Subcutaneous adipose tissue (tissue), 4 donors: ENCODE results near the gene FHAD1. TPM values are rescaled to one million over a fixed set of nuclear protein-coding genes. Genes with fewer than 3 reads are reported as not detected.

ENCODE experiments used
- total RNA-seq, 4 donors: library from RNA; depleted of rRNA; stranded (reverse); fragments of >200 nt; gene quantifications; one replicate each; pipeline ENCODE4 v1.1.0, GENCODE V29; 2016
- TF ChIP-seq, protein P1 (sequence below): fragments of 450-650 bp; IDR thresholded peaks from one replicate; pipeline ENCODE4 v1.5.1; 2016; ENCODE audit warnings: low read depth, mild to moderate bottlenecking, control low read depth, antibody characterized with exemption, moderate library complexity

FHAD1 gene
- total RNA-seq, 4 donors from 2014 or later, result 1.1 to 1.7 TPM; not detected in 2

DNA sequence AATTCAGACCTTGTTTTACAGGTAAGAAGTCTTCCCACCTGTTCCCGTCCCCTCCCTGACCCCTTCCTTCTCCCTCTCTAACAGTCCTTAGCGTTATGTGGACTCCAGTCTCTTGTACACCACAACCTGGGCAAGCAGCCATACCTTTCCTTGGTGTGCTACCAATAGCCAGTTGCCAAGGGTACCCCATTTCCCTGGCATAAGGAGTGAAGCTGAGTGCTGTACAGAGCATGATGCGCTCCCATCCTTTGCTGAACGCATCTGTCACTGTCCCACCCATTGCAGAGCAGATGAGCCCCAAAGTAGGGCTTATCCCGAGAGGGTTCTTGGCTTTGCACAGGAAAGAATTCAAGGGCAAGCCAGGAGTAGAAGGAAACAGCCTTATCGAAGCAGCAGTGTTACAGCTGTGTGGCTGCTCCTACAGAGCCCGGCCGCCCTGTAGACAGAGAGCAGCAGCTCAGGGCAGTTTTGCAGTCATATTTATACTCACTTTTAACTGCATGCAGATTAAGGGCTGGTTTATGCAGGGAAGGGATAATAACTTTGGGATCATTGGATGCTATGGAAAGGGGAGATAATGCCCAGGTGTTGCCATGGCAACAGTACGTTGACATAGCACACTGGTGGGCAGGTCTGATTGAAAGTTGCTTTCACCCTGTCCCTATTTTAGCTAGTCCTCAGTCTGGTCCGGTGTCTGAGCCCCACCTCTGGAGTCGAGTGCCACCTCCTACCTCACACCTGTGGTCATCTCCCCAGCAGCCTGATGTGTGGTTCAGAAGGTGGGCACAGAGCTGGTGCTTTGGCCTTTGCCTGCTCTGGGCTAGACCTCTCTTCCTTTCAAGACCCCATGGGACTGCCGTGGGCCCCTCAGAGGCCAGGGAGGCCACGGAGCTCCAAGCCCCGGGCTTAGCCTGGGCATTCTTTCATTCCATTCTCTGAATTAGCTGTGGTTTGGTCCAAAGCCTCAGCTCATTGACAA lies 5.1 kb downstream of the FHAD1 start:
- TF ChIP-seq, protein P1, sequence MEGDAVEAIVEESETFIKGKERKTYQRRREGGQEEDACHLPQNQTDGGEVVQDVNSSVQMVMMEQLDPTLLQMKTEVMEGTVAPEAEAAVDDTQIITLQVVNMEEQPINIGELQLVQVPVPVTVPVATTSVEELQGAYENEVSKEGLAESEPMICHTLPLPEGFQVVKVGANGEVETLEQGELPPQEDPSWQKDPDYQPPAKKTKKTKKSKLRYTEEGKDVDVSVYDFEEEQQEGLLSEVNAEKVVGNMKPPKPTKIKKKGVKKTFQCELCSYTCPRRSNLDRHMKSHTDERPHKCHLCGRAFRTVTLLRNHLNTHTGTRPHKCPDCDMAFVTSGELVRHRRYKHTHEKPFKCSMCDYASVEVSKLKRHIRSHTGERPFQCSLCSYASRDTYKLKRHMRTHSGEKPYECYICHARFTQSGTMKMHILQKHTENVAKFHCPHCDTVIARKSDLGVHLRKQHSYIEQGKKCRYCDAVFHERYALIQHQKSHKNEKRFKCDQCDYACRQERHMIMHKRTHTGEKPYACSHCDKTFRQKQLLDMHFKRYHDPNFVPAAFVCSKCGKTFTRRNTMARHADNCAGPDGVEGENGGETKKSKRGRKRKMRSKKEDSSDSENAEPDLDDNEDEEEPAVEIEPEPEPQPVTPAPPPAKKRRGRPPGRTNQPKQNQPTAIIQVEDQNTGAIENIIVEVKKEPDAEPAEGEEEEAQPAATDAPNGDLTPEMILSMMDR, result no peak

DNA sequence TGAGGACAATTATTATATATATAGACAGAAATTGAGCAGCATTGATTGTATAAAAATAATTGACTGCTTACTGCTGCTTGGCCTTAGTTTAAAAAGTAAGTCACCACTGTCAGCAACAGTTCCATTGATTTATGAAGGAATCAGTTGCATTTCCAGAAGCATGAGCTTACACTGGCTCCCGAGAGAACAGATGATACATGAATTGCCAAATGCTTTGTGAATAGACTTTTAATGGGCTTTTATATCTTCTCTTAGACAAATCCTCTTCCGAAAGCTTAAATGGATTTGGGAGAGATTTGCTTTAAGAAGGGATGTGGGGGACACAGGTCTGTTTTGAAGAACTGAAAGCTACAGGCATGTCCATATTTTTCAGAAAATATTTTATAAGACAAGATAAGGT lies 7.5 kb downstream of the FHAD1 start:
- TF ChIP-seq, protein P1, result no peak

DNA sequence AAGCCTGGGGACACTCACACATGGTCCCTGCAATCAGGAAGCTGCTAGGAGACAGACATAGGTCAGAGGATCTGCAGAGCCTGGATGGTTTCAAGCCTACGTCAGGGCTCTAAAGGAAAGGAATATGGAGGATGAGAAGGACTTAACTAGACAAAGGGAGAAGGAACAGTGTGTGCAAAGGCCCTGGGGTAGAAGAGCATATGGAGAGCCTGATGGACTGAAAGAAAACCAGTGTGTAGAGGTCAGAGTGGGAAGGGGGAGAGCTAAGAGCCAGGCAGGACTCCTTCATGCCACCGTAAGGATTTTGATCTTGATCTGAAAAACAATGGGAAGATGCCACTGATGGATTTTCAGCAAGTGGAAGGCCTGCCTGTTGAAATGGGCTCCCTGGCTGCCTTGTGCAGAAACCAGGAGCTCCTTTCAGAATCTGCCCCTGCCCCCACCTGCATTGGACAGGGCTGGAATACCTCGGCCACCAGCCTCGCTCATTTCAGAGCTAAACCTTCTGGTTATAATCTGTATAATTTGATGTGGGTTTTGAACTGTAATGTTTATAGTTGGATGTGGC lies 8.6 kb downstream of the FHAD1 start:
- TF ChIP-seq, protein P1, result no peak

DNA sequence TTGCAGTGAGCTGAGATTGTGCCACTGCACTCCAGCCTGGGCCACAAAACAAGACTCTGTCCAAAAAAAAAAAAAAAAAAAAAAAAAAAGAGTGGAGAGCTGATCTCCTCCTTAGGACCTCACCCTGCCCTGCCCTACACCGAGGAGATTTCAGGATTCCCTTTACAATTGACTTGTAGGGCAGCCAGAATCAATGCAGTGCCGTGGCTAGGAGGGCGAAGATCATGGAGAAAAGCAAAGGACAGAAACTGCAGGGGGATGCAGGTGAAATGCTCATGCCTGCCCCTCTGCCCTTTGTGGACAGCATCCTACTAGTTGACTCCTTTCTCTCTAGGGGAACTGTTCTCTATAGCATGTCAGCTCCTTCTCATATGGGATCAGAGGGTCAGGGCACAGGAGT lies 9.6 kb downstream of the FHAD1 start:
- TF ChIP-seq, protein P1, result no peak

DNA sequence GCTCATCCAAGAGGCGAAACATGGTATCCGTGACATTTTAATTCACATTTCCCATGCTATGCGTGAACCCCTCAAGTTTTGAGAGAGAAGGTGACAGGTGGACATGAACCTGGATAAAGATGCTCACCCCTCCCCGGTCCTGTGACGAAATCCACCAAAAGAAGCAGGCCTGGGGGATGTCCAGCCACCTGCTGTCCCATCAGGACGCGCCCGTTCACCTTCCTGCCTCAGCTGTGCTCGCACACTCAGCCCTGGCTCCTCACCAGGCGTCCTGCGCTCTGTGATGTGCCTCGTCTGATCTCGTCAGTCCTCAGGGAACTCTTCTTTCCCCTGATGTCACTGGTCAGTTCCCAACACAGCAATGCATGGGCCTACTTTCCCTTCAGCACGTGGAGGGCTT lies 10.3 kb downstream of the FHAD1 start:
- TF ChIP-seq, protein P1, result no peak

DNA sequence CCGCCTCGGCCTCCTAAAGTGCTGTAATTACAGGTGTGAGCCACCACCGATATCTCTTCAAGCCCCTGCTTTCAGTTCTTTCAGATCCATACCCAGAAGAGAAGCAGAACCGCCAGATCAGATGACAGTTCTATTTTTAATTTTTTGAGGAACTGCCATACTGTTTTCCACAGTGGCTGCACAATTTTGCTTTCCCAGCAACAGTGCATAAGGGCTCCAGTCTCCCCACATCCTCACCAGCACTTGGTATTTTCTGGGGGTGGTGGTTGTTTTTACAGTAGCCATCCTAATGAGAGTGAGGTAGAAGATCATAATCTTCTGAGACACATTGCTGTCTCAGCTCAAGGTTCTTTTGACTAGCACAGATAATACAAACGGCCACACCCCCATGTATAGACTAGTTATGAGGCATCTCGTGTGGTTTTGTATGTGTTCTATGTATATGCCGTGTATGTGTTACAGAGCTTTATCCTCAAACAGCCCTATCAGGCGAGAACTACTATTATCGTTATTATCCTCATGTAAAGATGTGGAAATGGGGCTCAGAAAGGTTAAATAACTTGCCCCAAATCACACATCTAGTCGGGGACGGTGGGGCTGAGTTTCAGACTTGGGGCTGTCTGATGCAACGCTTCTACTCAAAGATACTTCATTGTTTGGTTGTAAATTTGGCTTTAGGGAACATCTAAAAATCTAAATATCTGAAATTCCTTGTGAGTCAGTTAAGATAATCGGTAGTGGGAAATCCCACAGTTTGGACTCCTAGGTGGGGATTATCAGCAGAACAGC lies 12.0 kb downstream of the FHAD1 start:
- TF ChIP-seq, protein P1, result no peak

DNA sequence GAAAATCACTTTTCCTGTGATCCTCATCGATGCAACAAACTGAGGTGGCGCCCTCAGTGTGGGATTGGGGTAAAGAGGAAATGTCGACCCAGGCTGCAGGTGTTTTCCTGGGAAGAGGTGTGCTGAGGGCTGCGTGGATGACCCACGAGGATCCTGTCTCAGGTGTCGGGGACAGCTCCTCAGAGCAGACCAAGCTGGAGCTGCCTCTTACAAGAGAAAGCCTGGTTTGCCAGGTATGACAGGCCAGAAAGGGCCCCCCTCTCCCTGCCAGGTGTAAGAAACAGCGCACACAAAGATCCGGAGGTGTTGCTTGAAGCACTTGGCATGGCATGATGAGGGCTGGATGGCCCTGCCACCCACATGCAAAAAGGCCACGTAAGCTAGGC lies 12.6 kb downstream of the FHAD1 start:
- TF ChIP-seq, protein P1, result no peak
